HG03460 (cell line): ENCODE results near the gene CLK4.
A peak's percentile ranks its signal among the peaks of the same experiment; 100 is the strongest.

Experiments used
- ATAC-seq: cut with Tn5 transposase; IDR thresholded peaks from one replicate; pipeline ENCODE4 v1.9.1; 2021; ENCODE audit not compliant: unreplicated experiment

The CLK4 gene

DNA sequence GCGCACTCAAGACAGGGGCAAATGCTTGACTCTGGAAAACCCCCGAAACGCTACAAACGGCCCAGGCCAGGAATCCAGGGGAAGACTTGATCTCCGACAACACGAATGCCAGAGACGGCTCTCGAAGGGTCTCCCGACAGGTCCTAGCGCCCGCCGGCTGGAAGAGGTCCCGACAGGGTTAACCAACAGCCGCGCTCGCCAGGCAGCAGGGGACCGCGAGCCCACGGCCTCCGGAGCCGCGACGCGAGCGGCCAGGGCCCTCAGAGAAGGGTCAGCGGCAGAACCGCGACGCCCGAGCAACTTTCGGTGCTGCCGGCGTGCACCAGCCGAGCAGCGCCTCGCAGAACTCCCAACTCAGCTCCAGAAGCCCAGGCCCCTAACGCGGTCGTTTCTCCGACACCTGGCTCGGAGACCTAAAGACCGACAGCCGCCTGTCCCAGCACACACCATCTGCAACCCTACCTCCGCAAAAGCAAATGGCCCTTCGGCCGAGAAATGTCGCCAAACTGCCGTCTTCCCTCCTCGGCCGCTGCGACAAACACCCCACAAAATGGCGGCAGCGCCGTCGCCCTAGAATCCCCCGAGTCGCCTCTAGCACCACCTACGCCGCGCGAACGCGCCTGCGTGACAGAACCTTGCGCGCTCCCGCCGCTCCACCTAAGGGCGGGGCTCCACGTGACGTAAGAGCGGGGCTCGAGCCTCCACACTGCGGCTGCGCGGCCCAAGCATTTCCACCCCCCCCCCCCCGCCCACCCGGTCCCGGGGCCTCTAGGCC, at the start of gene CLK4:
Gene CLK4 (minus strand): TSS at position 567 of the 775 bp plus-strand sequence. CDS start 3,634 bp downstream, outside the sequence.
- ATAC-seq, result peak; percentile 80

DNA sequence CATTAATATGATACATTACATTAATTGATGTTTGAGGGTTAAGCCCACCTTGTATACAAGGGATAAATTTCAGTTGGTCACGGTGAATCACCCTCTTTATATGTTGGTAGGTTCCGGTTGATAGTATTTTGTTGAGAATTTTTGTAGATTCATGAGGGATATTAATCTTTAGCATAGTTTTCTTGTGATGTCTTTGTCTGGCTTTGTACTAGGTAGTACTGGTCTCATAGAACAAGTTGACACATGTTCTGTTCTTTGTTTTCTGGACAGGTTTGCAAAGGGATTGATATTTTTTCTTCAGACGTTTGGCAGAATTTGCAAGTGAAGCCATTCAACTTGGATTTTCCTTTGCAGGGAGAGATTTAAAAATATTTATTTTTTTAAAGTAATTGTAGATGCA, 49.1 kb upstream of the CLK4 start:
- no peak for ATAC-seq

DNA sequence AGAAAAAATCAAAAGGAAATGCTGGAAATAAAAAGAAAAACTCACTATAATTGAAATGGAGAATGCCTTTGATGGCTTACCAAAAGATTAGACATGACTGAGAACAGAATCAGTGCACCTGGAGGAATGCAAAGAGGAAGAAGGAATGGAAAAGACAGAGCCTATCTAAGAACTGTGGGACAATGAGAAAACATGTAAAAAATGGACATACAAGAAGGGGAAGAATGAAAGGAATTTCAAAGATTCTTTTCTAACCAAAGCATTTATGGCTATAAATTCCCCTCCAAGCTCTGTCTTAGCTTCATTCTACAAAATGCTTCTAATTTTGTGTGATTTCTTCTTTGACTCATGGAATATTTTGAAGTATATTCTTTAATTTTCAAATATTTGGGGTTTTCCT, 47.5 kb upstream of the CLK4 start:
- ATAC-seq, result no peak

DNA sequence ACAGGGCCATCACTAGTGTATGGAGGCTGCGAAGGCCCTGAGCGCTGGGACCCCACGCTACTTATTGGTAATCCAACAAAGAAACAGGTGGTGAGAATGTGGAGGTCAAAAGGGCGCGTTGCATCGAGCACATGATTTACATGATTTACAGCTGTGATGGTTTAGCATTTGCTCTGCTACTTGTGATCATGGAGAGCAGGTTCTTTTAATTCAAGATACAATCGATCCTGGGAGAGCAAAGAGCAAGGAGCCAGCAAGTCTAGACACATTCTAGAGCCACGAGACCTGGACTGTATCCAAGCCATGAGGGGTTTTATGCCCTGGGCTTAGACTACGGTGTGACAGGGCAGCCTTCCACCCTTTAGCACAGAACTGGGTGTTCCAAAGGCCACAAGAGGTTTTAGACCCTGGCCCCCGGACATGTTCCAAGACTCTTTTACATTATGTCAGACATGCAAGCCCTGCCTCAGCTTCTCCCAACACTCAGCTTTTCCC, 47.0 kb upstream of the CLK4 start:
- ATAC-seq, result no peak

DNA sequence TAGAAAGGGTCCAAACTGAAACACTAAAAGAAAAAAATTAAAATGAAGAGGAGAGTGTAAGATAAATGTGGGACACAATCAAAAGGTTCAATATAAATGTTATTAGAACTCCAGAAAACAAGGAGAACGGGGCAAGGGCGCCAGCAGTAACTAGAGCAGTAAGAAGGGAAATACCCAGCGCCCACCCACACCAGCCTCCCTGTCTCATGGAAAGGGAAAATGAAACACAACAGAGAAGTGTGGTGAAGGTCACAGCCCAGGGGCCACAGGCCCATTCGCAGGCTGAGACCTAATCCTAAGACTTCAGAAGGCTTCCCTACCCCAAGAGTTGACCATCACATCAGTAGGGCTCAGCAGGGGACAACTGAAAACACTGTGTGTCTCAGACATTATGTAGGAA, 45.8 kb upstream of the CLK4 start:
- no peak for ATAC-seq

DNA sequence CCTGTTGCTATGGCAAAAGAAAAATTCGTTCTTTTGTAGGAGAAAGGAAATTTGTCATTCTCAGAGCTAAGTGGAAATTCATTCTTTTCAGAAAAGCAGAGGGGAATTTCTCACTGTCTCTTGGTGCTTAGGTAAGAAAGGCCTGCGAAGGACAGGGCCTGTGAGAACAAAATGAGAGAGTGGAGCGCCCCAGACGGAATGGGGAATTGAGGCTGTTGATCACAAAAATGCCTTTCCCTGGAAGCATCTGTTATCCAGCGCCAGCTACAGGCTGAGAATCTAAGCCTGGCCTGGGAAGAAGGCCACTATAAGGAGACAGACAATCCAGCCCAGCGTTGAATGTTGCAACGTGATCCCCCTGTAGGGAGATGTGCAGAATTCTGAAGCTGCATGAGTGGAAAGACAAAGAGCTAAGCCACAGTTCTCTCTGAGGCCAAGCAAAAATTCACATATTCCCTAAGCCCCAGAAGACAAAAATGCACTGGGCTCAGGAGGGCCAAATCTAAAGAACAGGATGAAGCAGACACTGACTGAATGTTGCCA, 44.8 kb upstream of the CLK4 start:
- no peak for ATAC-seq

DNA sequence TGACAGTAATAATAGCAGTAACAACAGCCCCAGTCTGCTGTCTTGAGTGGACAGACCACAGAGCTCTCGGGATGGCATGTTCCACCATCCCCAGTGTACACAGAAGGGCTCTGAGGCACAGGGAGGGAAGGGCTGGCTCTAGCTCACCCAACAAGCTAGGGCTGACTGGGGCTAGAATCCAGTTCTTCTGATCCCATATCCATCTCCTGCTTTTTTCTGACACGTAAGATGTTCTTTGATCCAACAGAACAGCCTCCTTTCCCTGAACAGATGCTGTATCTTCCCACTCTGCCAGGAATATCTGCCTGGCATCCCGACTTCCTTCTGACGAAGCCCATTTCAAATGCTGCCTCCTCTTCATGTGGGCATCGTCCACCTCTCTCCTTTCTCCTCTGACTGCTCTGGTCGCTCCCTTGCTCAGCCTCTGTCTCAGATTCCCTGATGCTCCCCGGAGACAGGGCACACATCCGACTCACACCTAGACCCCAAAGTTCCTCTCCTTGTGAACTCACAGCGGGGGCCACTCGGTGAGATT, 43.6 kb upstream of the CLK4 start:
- ATAC-seq, result no peak

DNA sequence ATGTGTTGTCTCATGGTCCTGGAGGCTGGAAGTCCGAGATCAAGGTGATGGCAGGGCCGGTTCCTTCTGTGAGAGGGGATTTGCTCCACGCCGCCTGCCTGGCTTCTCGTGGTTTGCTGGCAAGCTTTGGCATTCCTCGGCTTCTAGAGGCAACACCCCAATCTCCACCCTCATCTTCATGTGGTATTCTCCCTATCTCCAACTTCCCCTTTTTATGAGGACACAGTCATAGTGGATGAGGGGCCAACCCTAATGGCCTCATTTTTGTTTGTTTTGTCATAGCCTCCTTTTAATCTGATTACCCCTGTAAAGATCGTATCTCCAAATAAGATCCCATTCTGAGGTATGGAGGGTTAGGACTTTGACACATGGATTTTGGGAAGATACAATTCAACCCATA, 41.7 kb upstream of the CLK4 start:
- no peak for ATAC-seq

DNA sequence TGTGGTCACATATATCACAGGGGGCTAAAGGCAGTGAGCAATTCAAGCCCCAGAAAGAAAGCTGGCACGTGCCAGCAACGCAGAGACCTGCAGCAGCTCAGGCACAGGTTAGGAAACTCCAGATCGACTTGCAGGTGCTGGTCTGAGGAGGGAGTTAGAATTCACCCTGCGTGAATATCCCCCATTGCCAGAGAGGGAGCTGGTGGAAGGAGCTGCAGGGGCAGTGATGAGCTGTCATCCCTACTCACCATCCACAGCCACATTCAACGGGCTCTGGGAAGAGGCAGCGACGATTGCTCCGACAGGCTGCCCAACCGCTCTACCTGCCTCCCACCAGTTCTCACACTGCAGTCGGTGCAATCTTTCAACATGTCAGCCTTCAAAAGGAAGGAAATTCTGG, 40.8 kb upstream of the CLK4 start:
- no peak for ATAC-seq

DNA sequence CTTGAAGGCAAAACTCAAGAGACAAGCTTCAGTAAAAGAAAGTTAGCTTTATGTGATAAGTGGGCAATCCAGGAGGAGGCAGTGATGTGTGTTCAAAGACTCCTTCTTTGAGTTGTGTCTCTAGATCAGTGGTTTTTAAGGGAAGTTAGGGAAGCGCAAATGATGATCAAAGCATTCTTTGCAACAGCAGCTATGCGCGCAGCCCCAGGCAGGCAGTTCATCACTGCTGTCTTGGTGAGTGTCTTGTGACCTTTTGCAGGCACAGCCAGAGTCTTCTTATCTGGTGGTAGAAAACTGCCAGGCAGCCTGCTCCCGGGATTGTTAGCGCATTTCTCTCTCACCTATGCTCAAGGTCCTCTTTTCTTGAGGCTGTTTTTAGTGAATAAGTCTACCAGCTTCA, 40.3 kb upstream of the CLK4 start:
- no peak for ATAC-seq

DNA sequence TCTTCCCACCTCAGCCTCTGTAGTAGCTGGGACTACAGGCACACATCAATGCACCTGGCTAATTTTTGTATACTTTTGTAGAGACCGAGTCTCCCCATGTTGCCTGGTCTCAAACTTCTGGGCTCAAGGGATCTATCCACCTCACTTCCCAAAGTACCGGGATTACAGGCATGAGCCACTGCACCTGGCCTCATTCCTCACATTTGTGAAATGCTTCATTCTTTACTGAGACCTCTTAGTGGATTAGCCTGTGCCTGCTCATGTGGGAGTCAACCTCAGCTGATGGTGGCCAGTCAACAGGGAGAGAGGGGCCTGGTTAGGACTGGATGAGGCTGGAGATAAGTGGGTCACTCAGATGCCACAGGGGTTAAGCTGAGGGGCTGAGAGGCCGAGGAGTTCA, 37.3 kb upstream of the CLK4 start:
- no peak for ATAC-seq

DNA sequence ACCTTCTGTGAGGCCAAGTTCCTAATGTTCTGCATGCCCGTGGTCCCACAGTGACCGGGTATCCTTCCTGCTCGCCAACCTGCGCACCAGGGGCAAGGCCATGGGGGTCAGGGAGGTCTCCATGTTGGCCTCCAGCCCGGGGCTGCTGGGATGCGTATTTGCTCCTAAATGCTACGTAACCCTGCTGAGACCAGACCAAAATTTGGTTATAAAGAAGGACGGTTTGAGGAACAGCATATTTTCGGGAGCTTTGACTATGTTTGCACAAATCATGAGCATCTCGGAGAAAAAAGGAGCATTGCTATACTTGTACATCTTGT, 35.7 kb upstream of the CLK4 start:
- no peak for ATAC-seq

DNA sequence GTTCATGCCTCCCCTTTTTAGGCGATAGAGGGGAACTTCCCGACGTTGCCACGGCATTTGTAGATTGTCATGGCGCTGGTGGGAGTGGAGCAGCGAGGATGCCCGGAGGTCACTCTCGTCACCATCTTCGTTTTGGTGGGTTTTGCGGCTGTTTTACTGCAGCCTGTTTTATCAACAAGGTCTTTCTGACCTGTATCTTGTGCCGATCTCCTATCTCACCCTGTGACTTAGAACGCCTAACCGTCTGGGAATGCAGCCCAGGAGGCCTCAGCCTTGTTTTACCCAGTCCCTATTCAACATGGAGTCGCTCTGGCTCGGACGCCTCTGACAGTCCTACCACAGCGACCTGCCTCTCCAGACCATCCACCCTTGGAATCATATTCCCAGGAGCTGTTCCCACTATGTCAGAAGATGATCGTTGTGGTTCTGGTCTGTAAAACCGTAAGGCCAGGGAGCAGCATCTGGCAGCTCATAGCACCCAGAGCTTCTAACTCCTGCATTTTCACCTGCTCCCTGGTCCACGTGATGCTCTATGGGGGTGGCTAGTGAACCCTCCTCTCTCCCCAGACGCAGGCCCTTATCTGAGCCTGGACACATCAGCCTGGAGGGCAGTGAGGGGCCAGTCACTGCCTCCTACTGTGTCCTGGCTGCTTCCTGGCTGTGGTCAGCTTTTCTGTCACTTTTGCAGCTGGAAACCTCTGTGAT, 35.1 kb upstream of the CLK4 start:
- no peak for ATAC-seq

DNA sequence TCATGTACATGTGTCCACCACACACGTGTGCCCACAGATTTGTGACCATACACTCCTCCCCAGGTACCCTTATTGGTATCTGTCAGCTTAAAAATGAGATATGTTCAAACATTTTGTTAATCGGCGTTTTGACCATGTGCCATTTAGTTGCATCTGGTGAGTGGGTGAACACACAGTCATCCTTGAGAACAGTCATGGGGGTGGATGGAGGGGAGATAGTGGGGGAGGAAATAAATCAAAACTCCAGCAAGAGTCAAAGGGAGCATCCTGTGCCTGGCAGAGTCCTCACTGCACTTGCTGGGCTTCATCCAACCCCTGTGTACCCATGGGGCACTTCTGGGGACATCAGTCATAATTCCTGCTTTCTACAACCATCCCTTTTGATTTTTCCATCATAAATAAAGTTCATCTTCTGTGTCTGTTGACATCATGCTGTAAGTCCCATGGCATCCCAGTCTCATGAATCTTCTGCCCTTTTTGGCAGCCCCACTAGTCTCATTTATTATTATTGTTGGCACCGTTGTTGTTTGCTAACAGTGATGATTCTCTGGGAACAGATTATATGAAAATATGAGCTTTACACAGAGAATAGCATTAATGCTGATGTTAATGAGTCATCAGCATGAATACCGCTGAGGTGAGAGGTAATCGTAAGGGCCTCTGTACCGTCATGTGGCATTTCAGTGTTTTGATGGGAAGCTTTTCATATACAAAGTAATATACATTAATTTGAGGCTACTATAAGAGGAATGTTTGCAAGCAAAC, 24.4 kb upstream of the CLK4 start:
- ATAC-seq, result no peak

DNA sequence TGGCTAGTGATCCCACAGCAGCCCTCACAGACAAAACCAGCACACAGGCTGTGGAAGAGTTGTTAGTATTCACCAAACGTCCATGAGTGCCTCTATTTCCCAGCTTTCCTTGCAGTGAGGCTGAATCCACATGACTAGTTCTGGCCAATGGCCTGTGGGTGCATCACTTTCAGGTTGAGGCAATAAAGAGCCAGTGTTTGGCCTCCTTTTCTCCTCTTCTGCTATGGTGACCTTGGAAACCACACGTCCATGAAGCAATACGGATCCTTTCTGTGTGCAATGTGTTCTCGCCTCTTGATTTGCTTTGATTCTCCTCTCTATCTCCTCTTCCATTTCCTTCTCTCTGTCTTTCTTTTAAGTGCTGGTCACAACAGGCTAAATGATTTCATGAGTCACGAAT, 23.4 kb upstream of the CLK4 start:
- no peak for ATAC-seq

DNA sequence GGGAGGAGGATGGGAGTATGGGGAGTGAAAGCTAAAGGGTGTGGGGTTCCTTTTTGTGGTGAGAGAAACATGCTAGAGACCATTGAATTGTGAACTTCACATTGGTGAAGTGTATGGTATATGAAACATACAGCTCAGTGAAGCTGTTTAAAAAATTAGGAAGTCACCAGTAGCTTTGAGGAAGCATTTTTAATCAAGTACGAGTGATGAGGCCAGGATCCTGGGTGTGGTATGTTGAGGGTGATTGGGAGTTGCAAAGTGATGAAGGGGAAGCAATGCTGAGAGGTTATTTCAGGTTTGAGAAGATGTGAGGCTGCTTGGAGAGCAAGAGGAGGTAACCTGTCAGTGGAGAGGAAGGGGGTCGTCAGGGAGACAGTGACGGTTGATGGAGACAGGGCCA, 22.7 kb upstream of the CLK4 start:
- ATAC-seq, result no peak

DNA sequence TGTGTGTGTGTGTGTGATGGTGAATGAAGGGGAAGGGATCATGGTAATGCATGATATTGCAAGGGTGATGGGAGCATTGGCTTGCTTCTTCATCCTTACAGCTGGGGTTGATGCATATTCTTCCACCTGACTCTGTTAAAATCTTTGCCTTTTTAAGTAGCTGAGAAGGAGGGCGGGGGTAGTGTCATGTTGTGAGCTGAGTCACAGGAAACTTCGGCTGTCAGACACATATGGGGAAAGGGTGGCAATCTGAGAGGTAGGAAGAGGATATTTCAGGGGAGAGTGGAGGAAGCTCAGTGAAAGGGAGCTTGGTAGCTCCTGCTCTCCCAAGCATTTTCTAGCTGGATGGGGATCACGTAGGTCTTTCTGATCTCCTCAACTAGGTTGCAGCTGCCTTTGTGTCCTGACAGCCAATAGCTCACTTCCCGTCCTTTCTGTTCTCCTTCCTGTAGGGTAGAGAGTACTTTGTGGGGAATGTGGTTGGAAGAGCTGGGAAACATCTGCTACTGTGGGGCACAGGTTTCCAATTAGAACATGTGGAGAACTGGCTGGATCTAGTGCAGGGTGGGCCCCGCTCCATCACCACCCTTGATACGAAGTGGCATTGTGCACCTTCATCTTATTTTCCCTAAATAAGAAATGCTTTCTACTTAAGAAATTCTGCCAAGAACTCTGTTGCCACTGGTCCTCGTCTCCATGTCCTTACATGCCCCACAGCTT, 18.1 kb upstream of the CLK4 start:
- no peak for ATAC-seq

DNA sequence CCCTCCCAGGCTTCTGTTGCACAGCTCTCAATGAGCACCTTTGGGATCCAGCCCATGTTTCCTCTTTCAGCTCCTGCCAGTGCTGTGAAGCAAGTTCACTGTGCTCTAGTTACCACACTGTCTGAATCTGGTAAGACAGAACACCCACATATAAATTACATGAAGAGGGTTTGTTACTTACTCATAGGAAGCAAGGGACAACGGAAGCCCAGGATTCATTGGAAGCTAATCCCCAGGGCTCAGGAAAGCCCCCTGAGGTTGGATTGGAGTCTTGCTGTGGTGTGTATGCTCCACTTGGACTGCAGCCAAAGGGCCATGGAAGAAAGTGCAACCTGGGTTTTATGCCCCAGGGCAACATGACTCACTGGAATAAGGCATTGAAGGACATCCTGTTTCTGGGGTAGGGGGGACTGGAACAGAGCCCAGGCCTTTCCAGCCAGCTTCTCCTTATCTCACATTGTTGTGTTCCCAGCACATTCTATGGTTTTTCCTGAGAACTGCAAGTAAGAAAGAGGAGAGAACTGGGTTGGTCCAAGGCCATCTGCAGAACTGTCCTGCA, 15.6 kb upstream of the CLK4 start:
- ATAC-seq, result no peak

DNA sequence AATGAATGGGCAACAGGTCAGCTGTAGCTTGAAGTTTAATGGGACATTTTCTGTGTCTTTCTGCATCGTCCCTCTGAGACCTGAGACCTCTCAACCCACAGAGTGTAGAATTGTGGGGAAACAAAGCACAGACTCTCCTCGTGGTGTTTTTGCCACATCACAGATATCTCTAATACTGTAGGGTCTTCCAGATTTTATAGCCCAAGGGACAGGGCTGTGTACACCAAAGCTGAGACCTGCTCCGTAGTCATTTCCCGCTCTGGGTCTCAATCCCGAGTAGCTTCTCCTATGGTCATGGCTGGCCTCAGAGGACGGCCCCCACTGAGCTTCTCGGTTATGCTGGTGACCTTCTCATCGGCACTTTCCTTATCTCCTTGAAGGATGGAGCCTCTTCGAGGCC, 14.9 kb upstream of the CLK4 start:
- ATAC-seq, result no peak

DNA sequence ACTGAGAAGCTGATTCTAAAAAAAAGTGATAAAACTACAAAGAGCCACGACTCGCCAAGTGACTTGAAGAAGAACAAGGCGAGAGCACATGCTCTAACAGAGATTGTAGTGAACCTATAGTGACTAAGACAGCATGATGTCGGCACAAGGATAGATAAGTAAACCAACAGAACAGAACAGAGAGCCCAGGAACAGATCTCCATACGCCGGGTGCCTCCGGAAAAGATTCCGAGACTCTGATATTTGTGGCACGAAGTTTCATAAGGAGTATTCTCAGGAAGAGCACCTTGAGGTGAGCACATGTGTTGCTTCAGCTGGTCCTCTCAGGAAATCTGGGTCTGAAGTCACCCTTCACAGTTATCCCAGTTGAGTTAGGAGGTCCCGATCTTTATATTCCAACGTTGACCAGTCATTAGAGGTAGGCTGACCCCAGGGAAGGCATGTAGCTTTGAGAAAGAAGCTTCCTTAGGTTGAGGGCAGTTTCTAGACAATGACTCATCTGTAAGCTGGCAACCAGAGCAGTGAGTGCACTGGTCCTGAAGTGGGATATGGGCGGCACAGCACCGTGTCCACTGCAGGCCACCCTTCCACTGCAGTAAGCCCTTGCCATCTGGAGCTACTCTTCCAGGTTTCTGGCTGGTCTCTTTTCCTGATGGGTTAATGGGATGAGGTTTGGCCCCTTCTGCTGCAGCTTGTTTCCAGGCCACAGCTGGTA, 13.6 kb upstream of the CLK4 start:
- ATAC-seq, result no peak
